Endothelial cell of hepatic sinusoid (primary cell): ENCODE results near the gene AKNAD1.
"Not testable (repeated sequence)": the region's sequence is repeated elsewhere in the genome, so short reads cannot be mapped to it uniquely, and the experiment has no call there.

Experiments used
- in situ Hi-C: cut with HindIII; loops from 2 replicates; pipeline ENCODE4 v1.10.0; 2017; ENCODE audit warnings: low sequenced_read_pairs

The AKNAD1 gene

GRCh38 chr1:108792420-108792819, 64.5 kb downstream of the AKNAD1 start:
- in situ Hi-C loops = no loop called here

GRCh38 chr1:108791790-108792189, 65.1 kb downstream of the AKNAD1 start:
- in situ Hi-C loops = no loop called here

- in situ Hi-C loops = no loop called here
These were observed 71.0 kb downstream of the AKNAD1 start for GRCh38 chr1:108785880-108786279.

- in situ Hi-C loops = no loop called here
These were observed 71.6 kb downstream of the AKNAD1 start for GRCh38 chr1:108785264-108785663.

- in situ Hi-C loops = not testable (repeated sequence)
These were observed 75.3 kb downstream of the AKNAD1 start for GRCh38 chr1:108781575-108781944.

GRCh38 chr1:108780937-108781574, 75.8 kb downstream of the AKNAD1 start:
- in situ Hi-C loops = no loop called here

- in situ Hi-C loops = no loop called here
These were observed 77.4 kb downstream of the AKNAD1 start for GRCh38 chr1:108779455-108779854.

- in situ Hi-C loops = no loop called here
These were observed 79.1 kb downstream of the AKNAD1 start for GRCh38 chr1:108777839-108778238.

GRCh38 chr1:108767708-108768107, 89.2 kb downstream of the AKNAD1 start:
- in situ Hi-C loops = no loop called here

- in situ Hi-C loops = no loop called here
These were observed 89.8 kb downstream of the AKNAD1 start for GRCh38 chr1:108767115-108767514.
